OCI-LY7 (cell line): ENCODE measurements around the gene ART1. TPM values are rescaled to one million over a fixed set of nuclear protein-coding genes. Genes with fewer than 3 reads are reported as not detected.

Source experiments
- BruUV-seq: library from RNA; stranded (reverse); fragments of 400-500 nt; replicated peaks from 2 replicates; lab custom pipeline; 2021; lab: Mats Ljungman, UMichigan
- CTCF ChIA-PET: fragments of 300-600 bp; sonication (Branson Sonifier 250); formaldehyde crosslinking; loops from one replicate; lab custom pipeline; 2022; ENCODE audit warnings: antibody characterized with exemption; ENCODE audit not compliant: unreplicated experiment; lab: Charles Lee
- POLR2A ChIA-PET: fragments of 300-600 bp; sonication (Branson Sonifier 250); formaldehyde crosslinking; loops from one replicate; lab custom pipeline; 2022; ENCODE audit warnings: antibody characterized with exemption; lab: Charles Lee
- DNase-seq: peaks from one replicate; pipeline ENCODE4 v3.0.0-alpha.2; 2015; ENCODE audit warnings: low spot score
- H2AFZ ChIP-seq: fragments of 200-600 bp; sonication (generic), shearing (Covaris generic); 2 replicates; pipeline ENCODE4 v1.6.1; 2014; ENCODE audit warnings: mild to moderate bottlenecking, antibody characterized with exemption, low read length, moderate library complexity
- H3K27ac ChIP-seq: fragments of 200-600 bp; sonication (generic); 2 replicates; pipeline ENCODE4 v1.5.1; 2014; ENCODE audit warnings: mixed run types, low read depth, mild to moderate bottlenecking, moderate library complexity, low read length, inconsistent platforms; ENCODE audit not compliant: poor library complexity, severe bottlenecking
- H3K36me3 ChIP-seq: fragments of 200-600 bp; sonication (generic); 2 replicates; pipeline ENCODE4 v1.6.1; 2014; ENCODE audit warnings: mild to moderate bottlenecking, antibody characterized with exemption, low read length, moderate library complexity, mixed read lengths; ENCODE audit not compliant: insufficient read depth
- H3K4me1 ChIP-seq: fragments of 200-600 bp; sonication (generic); 2 replicates; pipeline ENCODE4 v1.5.1; 2014; ENCODE audit warnings: mild to moderate bottlenecking, low read length; ENCODE audit not compliant: insufficient read depth, poor library complexity, severe bottlenecking
- H3K4me2 ChIP-seq: fragments of 200-600 bp; sonication (generic); 2 replicates; pipeline ENCODE4 v1.6.1; 2014; ENCODE audit warnings: mild to moderate bottlenecking, low read length
- H3K4me3 ChIP-seq: fragments of 200-600 bp; sonication (generic); 2 replicates; pipeline ENCODE4 v1.5.1; 2014; ENCODE audit warnings: mild to moderate bottlenecking, low read depth, low read length; ENCODE audit not compliant: poor library complexity, severe bottlenecking
- H3K79me2 ChIP-seq: fragments of 200-600 bp; sonication (generic); 2 replicates; pipeline ENCODE4 v1.6.1; 2016; ENCODE audit warnings: low read depth, mild to moderate bottlenecking, low read length, moderate library complexity, mixed read lengths; ENCODE audit not compliant: insufficient read depth
- H3K9me2 ChIP-seq: fragments of 200-600 bp; sonication (generic); 2 replicates; pipeline ENCODE4 v1.6.1; 2016; ENCODE audit warnings: mild to moderate bottlenecking, low read length, mixed read lengths; ENCODE audit not compliant: insufficient read depth
- H3K9me3 ChIP-seq: fragments of 200-600 bp; sonication (generic); 2 replicates; pipeline ENCODE4 v1.6.1; 2014; ENCODE audit warnings: mild to moderate bottlenecking, mixed run types, low read length, mixed read lengths
- H4K20me1 ChIP-seq: fragments of 200-600 bp; sonication (generic); 2 replicates; pipeline ENCODE4 v1.6.1; 2014; ENCODE audit warnings: mild to moderate bottlenecking, antibody characterized with exemption, low read length, moderate library complexity, mixed read lengths; ENCODE audit not compliant: insufficient read depth
- EZH2phosphoT487 ChIP-seq: fragments of 200-600 bp; sonication (generic); IDR thresholded peaks from 2 replicates; pipeline ENCODE4 v1.6.1; 2018; ENCODE audit warnings: low read depth, borderline replicate concordance, mild to moderate bottlenecking, mixed run types, antibody characterized with exemption, low read length, moderate library complexity, mixed read lengths
- intact Hi-C: fragments of 100-400 bp; cut with micrococcal nuclease; formaldehyde crosslinking; loops from one replicate; pipeline ENCODE4 v1.10.0; 2022; ENCODE audit not compliant: unreplicated experiment
- total RNA-seq, 2 experiments: library from RNA; depleted of rRNA in 1 of 2; stranded (reverse); fragments of >200 nt in 1 of 2; shearing (Covaris generic) in 1 of 2; gene quantifications; 2 replicates each; pipeline ENCODE4 v1.2.3, GENCODE V29; 2014 to 2022
- TF ChIP-seq, protein P1 (sequence below): fragments of 200-600 bp; sonication (generic); conservative IDR thresholded peaks from 2 replicates; pipeline ENCODE4 v1.5.1; 2014; ENCODE audit warnings: mild to moderate bottlenecking, antibody characterized with exemption, low read length, moderate library complexity, mixed read lengths

ART1 gene
- total RNA-seq, 2 experiments from 2014 or later = not detected

- Histone ChIP-seq H3K9me2 (no peaks in the 10 kb centered on the region), H2AFZ (no peak overlapping the region), H3K4me2 (no peak overlapping the region), H3K36me3 (peaks cover 90% of the 10 kb centered on the region), H3K4me3 (no peak overlapping the region), H3K27ac (no peak overlapping the region), H3K79me2 (no peaks in the 10 kb centered on the region), H4K20me1 (no peaks in the 10 kb centered on the region), H3K9me3 (no peaks in the 10 kb centered on the region), H3K4me1 (no peaks in the 10 kb centered on the region)
- TF ChIP-seq, protein P1, sequence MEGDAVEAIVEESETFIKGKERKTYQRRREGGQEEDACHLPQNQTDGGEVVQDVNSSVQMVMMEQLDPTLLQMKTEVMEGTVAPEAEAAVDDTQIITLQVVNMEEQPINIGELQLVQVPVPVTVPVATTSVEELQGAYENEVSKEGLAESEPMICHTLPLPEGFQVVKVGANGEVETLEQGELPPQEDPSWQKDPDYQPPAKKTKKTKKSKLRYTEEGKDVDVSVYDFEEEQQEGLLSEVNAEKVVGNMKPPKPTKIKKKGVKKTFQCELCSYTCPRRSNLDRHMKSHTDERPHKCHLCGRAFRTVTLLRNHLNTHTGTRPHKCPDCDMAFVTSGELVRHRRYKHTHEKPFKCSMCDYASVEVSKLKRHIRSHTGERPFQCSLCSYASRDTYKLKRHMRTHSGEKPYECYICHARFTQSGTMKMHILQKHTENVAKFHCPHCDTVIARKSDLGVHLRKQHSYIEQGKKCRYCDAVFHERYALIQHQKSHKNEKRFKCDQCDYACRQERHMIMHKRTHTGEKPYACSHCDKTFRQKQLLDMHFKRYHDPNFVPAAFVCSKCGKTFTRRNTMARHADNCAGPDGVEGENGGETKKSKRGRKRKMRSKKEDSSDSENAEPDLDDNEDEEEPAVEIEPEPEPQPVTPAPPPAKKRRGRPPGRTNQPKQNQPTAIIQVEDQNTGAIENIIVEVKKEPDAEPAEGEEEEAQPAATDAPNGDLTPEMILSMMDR = no peak
- no peak for TF ChIP-seq EZH2phosphoT487
- ChIA-PET CTCF (no interaction called here), POLR2A (no interaction called here)
- BruUV-seq = no TSS peak
- no peak for DNase-seq
- intact Hi-C loops = no loop called here
Observed at GRCh38 chr11:3685923-3686322, 41.0 kb downstream of the ART1 start.

GRCh38 chr11:3686751-3687150, 41.8 kb downstream of the ART1 start:
- no peaks in the 10 kb centered on the region for H3K4me1 ChIP-seq
- no peaks in the 10 kb centered on the region for H3K9me3 ChIP-seq
- CTCF ChIA-PET = no interaction called here
- intact Hi-C loops = no loop called here
- DNase-seq = no peak
- H3K4me2 ChIP-seq = no peak overlapping the region
- no peak overlapping the region for H3K4me3 ChIP-seq
- no peaks in the 10 kb centered on the region for H3K79me2 ChIP-seq
- H3K9me2 ChIP-seq = no peaks in the 10 kb centered on the region
- no peak overlapping the region for H2AFZ ChIP-seq
- H3K36me3 ChIP-seq = peaks cover 90% of the 10 kb centered on the region
- BruUV-seq = no TSS peak
- POLR2A ChIA-PET = no interaction called here
- H4K20me1 ChIP-seq = no peaks in the 10 kb centered on the region
- no peak for TF ChIP-seq EZH2phosphoT487
- TF ChIP-seq, protein P1 = no peak
- H3K27ac ChIP-seq = no peak overlapping the region

GRCh38 chr11:3700410-3700809, 55.5 kb downstream of the ART1 start:
- Histone ChIP-seq H3K9me2 (no peaks in the 10 kb centered on the region), H3K27ac (no peak overlapping the region), H3K4me1 (no peaks in the 10 kb centered on the region), H3K36me3 (peaks cover 99% of the 10 kb centered on the region), H2AFZ (no peak overlapping the region), H3K4me2 (no peak overlapping the region), H3K4me3 (no peak overlapping the region), H4K20me1 (no peaks in the 10 kb centered on the region), H3K9me3 (no peaks in the 10 kb centered on the region), H3K79me2 (no peaks in the 10 kb centered on the region)
- no peak for DNase-seq
- intact Hi-C loops = no loop called here
- no peak for TF ChIP-seq EZH2phosphoT487
- TF ChIP-seq, protein P1 = no peak
- ChIA-PET POLR2A (interaction anchor here (0.6 to 1.1 kb wide), 3 partner anchors 10 to 384 kb away, joined by 3 to 4 read pairs (median 3); no protein-coding TSS in a partner anchor), CTCF (interaction anchor here (0.6 kb wide), 1 partner anchor 45 kb away, joined by 3 read pairs; no protein-coding TSS in a partner anchor)
- no TSS peak for BruUV-seq
